PC-3 (cell line): Measurements from ENCODE around the gene RB1. TPM values are rescaled to one million over a fixed set of nuclear protein-coding genes. Genes with fewer than 3 reads are reported as not detected.

Experiments
- ATAC-seq: fragments of 200-7000 bp; cut with Tn5 transposase; 2 replicates; pipeline ENCODE4 v1.9.1; 2020; ENCODE audit warnings: mild to moderate bottlenecking, moderate library complexity
- BruUV-seq: library from RNA; stranded (reverse); fragments of 400-500 nt; replicated peaks from 2 replicates; lab custom pipeline; 2021; lab: Mats Ljungman, UMichigan
- CTCF ChIA-PET: fragments of 300-600 bp; sonication (Branson Sonifier 250); formaldehyde crosslinking; loops from one replicate; lab custom pipeline; 2022; ENCODE audit warnings: antibody characterized with exemption; lab: Charles Lee
- POLR2A ChIA-PET: fragments of 300-600 bp; sonication (Branson Sonifier 250); formaldehyde crosslinking; loops from one replicate; lab custom pipeline; 2022; ENCODE audit warnings: antibody characterized with exemption; ENCODE audit not compliant: unreplicated experiment; lab: Charles Lee
- DNase-seq: peaks from one replicate; pipeline ENCODE4 v3.0.0-alpha.2; 2015
- H2AFZ ChIP-seq: fragments of 300-600 bp; sonication (generic); 2 replicates; pipeline ENCODE4 v1.6.0; 2016; ENCODE audit warnings: antibody characterized with exemption, low read length
- H3F3A ChIP-seq: fragments of 300-600 bp; sonication (generic); one replicate; pipeline ENCODE4 v1.6.0; 2017; ENCODE audit warnings: antibody characterized with exemption, low read length, control low read depth, mild to moderate bottlenecking; ENCODE audit not compliant: unreplicated experiment
- H3K27ac ChIP-seq: fragments of 300-600 bp; sonication (generic); 2 replicates; pipeline ENCODE4 v1.5.1; 2016; ENCODE audit warnings: mild to moderate bottlenecking, low read length
- H3K27me3 ChIP-seq: fragments of 300-600 bp; sonication (generic); 2 replicates; pipeline ENCODE4 v1.6.1; 2016; ENCODE audit warnings: low read length, mixed read lengths
- H3K36me3 ChIP-seq: fragments of 300-600 bp; sonication (generic); 2 replicates; pipeline ENCODE4 v1.6.1; 2016; ENCODE audit warnings: low read depth, mixed run types, low read length, mixed read lengths
- H3K4me1 ChIP-seq: fragments of 300-600 bp; sonication (generic); 2 replicates; pipeline ENCODE4 v1.5.1; 2016; ENCODE audit warnings: low read length; ENCODE audit not compliant: insufficient read depth
- H3K4me2 ChIP-seq: fragments of 300-600 bp; sonication (generic); 2 replicates; pipeline ENCODE4 v1.6.0; 2016; ENCODE audit warnings: low read length
- H3K4me3 ChIP-seq: fragments of 300-600 bp; sonication (generic); 2 replicates; pipeline ENCODE4 v1.5.1; 2016; ENCODE audit warnings: mild to moderate bottlenecking, low read length, mixed read lengths
- H3K79me2 ChIP-seq: fragments of 300-600 bp; sonication (generic); 2 replicates; pipeline ENCODE4 v1.6.1; 2017; ENCODE audit warnings: low read length, mixed read lengths
- H3K9ac ChIP-seq: fragments of 300-600 bp; sonication (generic); 2 replicates; pipeline ENCODE4 v1.6.0; 2016; ENCODE audit warnings: mild to moderate bottlenecking, low read length
- H3K9me2 ChIP-seq: fragments of 300-600 bp; sonication (generic); replicated peaks from 2 replicates; pipeline ENCODE4 v1.6.1; 2016; ENCODE audit warnings: mixed run types, low read length, mixed read lengths
- H3K9me3 ChIP-seq: fragments of 300-600 bp; sonication (generic); 2 replicates; pipeline ENCODE4 v1.6.1; 2016; ENCODE audit warnings: low read length, mixed read lengths
- H4K20me1 ChIP-seq: fragments of 300-600 bp; sonication (generic); 2 replicates; pipeline ENCODE4 v1.6.1; 2016; ENCODE audit warnings: low read length, mixed read lengths
- EZH2 ChIP-seq: fragments of 300-600 bp; sonication (generic); IDR thresholded peaks from one replicate; pipeline ENCODE4 v1.6.1; 2017; ENCODE audit warnings: antibody characterized with exemption, mild to moderate bottlenecking, low read length; ENCODE audit not compliant: unreplicated experiment
- EZH2phosphoT487 ChIP-seq: fragments of 300-600 bp; sonication (generic); IDR thresholded peaks from 2 replicates; pipeline ENCODE4 v1.6.1; 2018; ENCODE audit warnings: mild to moderate bottlenecking, antibody characterized with exemption, low read length, borderline replicate concordance
- intact Hi-C: fragments of 100-400 bp; cut with micrococcal nuclease; formaldehyde crosslinking; loops from 2 replicates; pipeline ENCODE4 v1.9.0; 2023
- total RNA-seq: library from RNA; depleted of rRNA; stranded (reverse); fragments of >200 nt; gene quantifications from 2 replicates; pipeline ENCODE4 v1.2.3, GENCODE V29; 2014
- TF ChIP-seq, protein P1 (sequence below): fragments of 300-600 bp; sonication (generic); conservative IDR thresholded peaks from 2 replicates; pipeline ENCODE4 v1.5.1; 2017; ENCODE audit warnings: antibody characterized with exemption, low read depth, mild to moderate bottlenecking, low read length

RB1 gene
- total RNA-seq, 1 experiment from 2014 or later = 14.3 TPM

DNA sequence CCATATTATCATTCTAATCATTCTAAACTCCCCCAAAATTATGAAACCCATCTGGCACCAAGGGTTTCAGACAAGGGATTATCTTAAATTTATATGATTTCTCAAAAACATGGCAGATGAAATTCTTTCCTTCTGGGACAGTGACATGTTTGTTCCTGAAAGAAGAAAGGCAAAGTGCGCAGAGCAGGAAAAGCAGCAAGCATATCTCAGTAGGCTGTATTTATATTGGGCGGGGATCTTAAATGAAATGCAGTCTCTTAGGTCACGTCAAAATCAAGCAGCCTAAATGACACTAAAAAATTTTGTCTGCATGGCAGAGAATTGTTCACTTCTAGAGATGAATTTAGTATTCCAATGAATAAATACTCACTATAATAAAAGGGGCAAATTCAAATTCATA, 180.0 kb downstream of the RB1 start:
- TF ChIP-seq EZH2phosphoT487 = no peak
- TF ChIP-seq, protein P1, sequence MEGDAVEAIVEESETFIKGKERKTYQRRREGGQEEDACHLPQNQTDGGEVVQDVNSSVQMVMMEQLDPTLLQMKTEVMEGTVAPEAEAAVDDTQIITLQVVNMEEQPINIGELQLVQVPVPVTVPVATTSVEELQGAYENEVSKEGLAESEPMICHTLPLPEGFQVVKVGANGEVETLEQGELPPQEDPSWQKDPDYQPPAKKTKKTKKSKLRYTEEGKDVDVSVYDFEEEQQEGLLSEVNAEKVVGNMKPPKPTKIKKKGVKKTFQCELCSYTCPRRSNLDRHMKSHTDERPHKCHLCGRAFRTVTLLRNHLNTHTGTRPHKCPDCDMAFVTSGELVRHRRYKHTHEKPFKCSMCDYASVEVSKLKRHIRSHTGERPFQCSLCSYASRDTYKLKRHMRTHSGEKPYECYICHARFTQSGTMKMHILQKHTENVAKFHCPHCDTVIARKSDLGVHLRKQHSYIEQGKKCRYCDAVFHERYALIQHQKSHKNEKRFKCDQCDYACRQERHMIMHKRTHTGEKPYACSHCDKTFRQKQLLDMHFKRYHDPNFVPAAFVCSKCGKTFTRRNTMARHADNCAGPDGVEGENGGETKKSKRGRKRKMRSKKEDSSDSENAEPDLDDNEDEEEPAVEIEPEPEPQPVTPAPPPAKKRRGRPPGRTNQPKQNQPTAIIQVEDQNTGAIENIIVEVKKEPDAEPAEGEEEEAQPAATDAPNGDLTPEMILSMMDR = no peak
- H3K27me3 ChIP-seq = no peaks in the 10 kb centered on the region
- no peak overlapping the region for H3K9ac ChIP-seq
- no peaks in the 10 kb centered on the region for H3K4me1 ChIP-seq
- H4K20me1 ChIP-seq = no peaks in the 10 kb centered on the region
- no peak overlapping the region for H3K27ac ChIP-seq
- H3K79me2 ChIP-seq = no peaks in the 10 kb centered on the region
- no peak overlapping the region for H3K4me2 ChIP-seq
- H3F3A ChIP-seq = no peaks in the 10 kb centered on the region
- ChIA-PET CTCF (no interaction called here), POLR2A (no interaction called here)
- H3K9me3 ChIP-seq = no peaks in the 10 kb centered on the region
- H3K4me3 ChIP-seq = no peak overlapping the region
- DNase-seq (no peak), ATAC-seq (no peak)
- intact Hi-C loops = no loop called here
- BruUV-seq = no TSS peak
- 0 out of 2 replicates have a peak, but pooled peaks cover 1% of the 10 kb centered on the region for H3K36me3 ChIP-seq
- no peak overlapping the region for H2AFZ ChIP-seq
- H3K9me2 ChIP-seq = no peaks in the 10 kb centered on the region

DNA sequence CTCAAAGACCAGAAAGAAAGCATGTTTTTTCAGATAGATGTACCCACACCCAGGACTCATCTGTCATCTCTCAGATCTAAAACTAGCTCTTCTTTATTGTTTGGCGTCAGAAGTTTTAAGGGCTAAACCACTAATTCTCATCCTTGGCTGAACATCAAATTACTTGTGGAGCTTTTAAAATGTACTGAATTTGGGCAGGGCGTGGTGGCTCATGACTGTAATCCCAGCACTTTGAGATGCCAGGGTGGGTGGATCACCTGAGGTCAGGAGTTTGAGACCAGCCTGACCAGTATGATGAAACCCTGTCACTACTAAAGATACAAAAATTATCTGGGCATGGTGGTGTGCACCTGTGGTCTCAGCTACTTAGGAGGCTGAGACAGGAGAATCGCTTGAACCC, 181.9 kb downstream of the RB1 start:
- no peaks in the 10 kb centered on the region for H3K9me2 ChIP-seq
- no peaks in the 10 kb centered on the region for H3K36me3 ChIP-seq
- no peak overlapping the region for H3K4me2 ChIP-seq
- H3K4me1 ChIP-seq = peaks cover 15% of the 10 kb centered on the region
- intact Hi-C loops = no loop called here
- H3K9me3 ChIP-seq = no peaks in the 10 kb centered on the region
- H2AFZ ChIP-seq = no peak overlapping the region
- H3K4me3 ChIP-seq = no peak overlapping the region
- H3K27ac ChIP-seq = no peak overlapping the region
- H3K79me2 ChIP-seq = no peaks in the 10 kb centered on the region
- ChIA-PET CTCF (no interaction called here), POLR2A (interaction anchor here (0.6 kb wide), 1 partner anchor 140 kb away, joined by 4 read pairs; no protein-coding TSS in a partner anchor)
- no peaks in the 10 kb centered on the region for H3K27me3 ChIP-seq
- no peaks in the 10 kb centered on the region for H4K20me1 ChIP-seq
- no peak for DNase-seq
- no TSS peak for BruUV-seq
- no peak for ATAC-seq
- TF ChIP-seq EZH2phosphoT487 (no peak), EZH2 (no peak)
- TF ChIP-seq, protein P1 = no peak
- no peak overlapping the region for H3K9ac ChIP-seq
- H3F3A ChIP-seq = peaks cover 11% of the 10 kb centered on the region

DNA sequence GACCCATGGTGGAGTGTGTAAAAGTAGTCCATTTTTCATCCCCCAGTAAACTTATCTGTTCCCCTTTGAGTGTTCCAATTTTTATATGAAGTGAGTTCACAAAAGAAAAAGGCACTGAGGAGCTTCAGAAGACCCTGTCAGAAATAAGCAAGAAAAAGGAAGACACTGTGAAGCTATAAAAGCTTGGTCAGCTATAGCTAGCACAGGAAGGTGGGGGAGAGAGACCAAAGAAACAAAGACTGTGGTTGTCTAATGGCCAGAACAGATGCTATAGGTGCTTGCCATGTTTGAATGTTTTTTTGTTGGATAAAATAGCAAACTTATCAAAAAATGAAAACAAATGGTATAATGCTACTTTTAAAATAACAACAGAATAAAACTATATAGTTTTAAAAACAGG, 182.8 kb downstream of the RB1 start:
- CTCF ChIA-PET = no interaction called here
- no peak overlapping the region for H2AFZ ChIP-seq
- no peak overlapping the region for H3K27ac ChIP-seq
- no peaks in the 10 kb centered on the region for H3K27me3 ChIP-seq
- H3K36me3 ChIP-seq = no peaks in the 10 kb centered on the region
- no peak for TF ChIP-seq EZH2phosphoT487
- no peak for TF ChIP-seq EZH2
- TF ChIP-seq, protein P1 = no peak
- peaks cover 11% of the 10 kb centered on the region for H3F3A ChIP-seq
- POLR2A ChIA-PET = no interaction called here
- H3K9me2 ChIP-seq = no peaks in the 10 kb centered on the region
- H4K20me1 ChIP-seq = no peaks in the 10 kb centered on the region
- DNase-seq = no peak
- no peak overlapping the region for H3K9ac ChIP-seq
- no peaks in the 10 kb centered on the region for H3K79me2 ChIP-seq
- no peak for ATAC-seq
- no peak overlapping the region for H3K4me3 ChIP-seq
- intact Hi-C loops = no loop called here
- BruUV-seq = no TSS peak
- H3K4me1 ChIP-seq = peaks cover 24% of the 10 kb centered on the region
- no peaks in the 10 kb centered on the region for H3K9me3 ChIP-seq
- no peak overlapping the region for H3K4me2 ChIP-seq
